Neuronal stem cell (in vitro differentiated cells): Measurements from ENCODE around the gene CNOT6.
A peak's percentile ranks its signal among the peaks of the same experiment; 100 is the strongest.

ENCODE experiments used
- DNase-seq: peaks from one replicate; pipeline ENCODE4 v3.0.0-alpha.2; 2013; ENCODE audit warnings: low spot score
- H2AFZ ChIP-seq: one replicate; pipeline ENCODE4 v1.6.1; 2013; ENCODE audit warnings: mild to moderate bottlenecking, low read length, inconsistent platforms
- H2AK5ac ChIP-seq: 2 replicates; pipeline ENCODE4 v1.6.1; 2013; ENCODE audit warnings: low read depth, mild to moderate bottlenecking, inconsistent platforms, low read length, moderate library complexity, mixed read lengths
- H2BK120ac ChIP-seq: 2 replicates; pipeline ENCODE4 v1.6.1; 2013; ENCODE audit warnings: low read depth, mild to moderate bottlenecking, inconsistent platforms, low read length, moderate library complexity, mixed read lengths
- H2BK12ac ChIP-seq: one replicate; pipeline ENCODE4 v1.6.1; 2013; ENCODE audit warnings: low read length, inconsistent platforms
- H2BK15ac ChIP-seq: 2 replicates; pipeline ENCODE4 v1.6.1; 2013; ENCODE audit warnings: mild to moderate bottlenecking, low read length, inconsistent platforms, mixed read lengths
- H2BK5ac ChIP-seq: one replicate; pipeline ENCODE4 v1.6.1; 2013; ENCODE audit warnings: inconsistent platforms, mild to moderate bottlenecking, low read length, moderate library complexity
- H3K14ac ChIP-seq: one replicate; pipeline ENCODE4 v1.6.1; 2013; ENCODE audit warnings: low read length, inconsistent platforms
- H3K18ac ChIP-seq: 2 replicates; pipeline ENCODE4 v1.6.1; 2013; ENCODE audit warnings: low read length, inconsistent platforms
- H3K23ac ChIP-seq: 2 replicates; pipeline ENCODE4 v1.6.1; 2013; ENCODE audit warnings: low read depth, mild to moderate bottlenecking, mixed read lengths, low read length, inconsistent platforms; ENCODE audit not compliant: poor library complexity
- H3K27ac ChIP-seq: replicated peaks from 3 replicates; pipeline ENCODE4 v1.5.1; 2013; ENCODE audit warnings: low read length, inconsistent platforms
- H3K27me3 ChIP-seq, 3 experiments: 2 replicates each; pipeline ENCODE4 v1.6.1; 2013; ENCODE audit warnings: low read length in 3 of 3, mild to moderate bottlenecking in 2 of 3, inconsistent platforms in 1 of 3, low read depth in 1 of 3, mixed read lengths in 1 of 3, moderate library complexity in 1 of 3; ENCODE audit not compliant: control insufficient read depth in 3 of 3, insufficient read depth in 3 of 3
- H3K36me3 ChIP-seq, 2 donors: replicated peaks in 1 of 2; 2 replicates each; pipeline ENCODE4 v1.6.1; 2013; ENCODE audit warnings: low read length in 2 of 2; ENCODE audit not compliant: control insufficient read depth in 2 of 2, insufficient read depth in 2 of 2
- H3K4ac ChIP-seq: 2 replicates; pipeline ENCODE4 v1.6.1; 2013; ENCODE audit warnings: inconsistent platforms, mild to moderate bottlenecking, low read length, moderate library complexity
- H3K4me1 ChIP-seq, 2 donors: 1 replicate in 1 of 2; 2 replicates in 1 of 2; pipeline ENCODE4 v1.6.1; 2013; ENCODE audit warnings: low read length in 2 of 2, low read depth in 1 of 2; ENCODE audit not compliant: control insufficient read depth in 2 of 2, insufficient read depth in 1 of 2
- H3K4me2 ChIP-seq: one replicate; pipeline ENCODE4 v1.6.1; 2013; ENCODE audit warnings: mild to moderate bottlenecking, low read length, inconsistent platforms; ENCODE audit not compliant: insufficient read depth, poor library complexity, severe bottlenecking
- H3K4me3 ChIP-seq, 2 donors: 2 replicates each; pipeline ENCODE4 v1.5.1; 2013; ENCODE audit warnings: low read length in 2 of 2, mild to moderate bottlenecking in 2 of 2, inconsistent platforms in 1 of 2, moderate library complexity in 1 of 2
- H3K79me1 ChIP-seq: one replicate; pipeline ENCODE4 v1.6.1; 2013; ENCODE audit warnings: low read depth, mild to moderate bottlenecking, inconsistent platforms, low read length, moderate library complexity
- H3K9ac ChIP-seq: one replicate; pipeline ENCODE4 v1.6.1; 2013; ENCODE audit warnings: mild to moderate bottlenecking, low read depth, low read length, inconsistent platforms; ENCODE audit not compliant: poor library complexity
- H3K9me3 ChIP-seq, 2 donors: replicated peaks in 1 of 2; 2 replicates each; pipeline versions ENCODE3 to v1.6.1; 2013; ENCODE audit warnings: low read length in 2 of 2, mild to moderate bottlenecking in 2 of 2, inconsistent platforms in 1 of 2, low read depth in 1 of 2, mixed read lengths in 1 of 2, moderate library complexity in 1 of 2; ENCODE audit not compliant: control insufficient read depth in 2 of 2, insufficient read depth in 1 of 2
- H4K8ac ChIP-seq: one replicate; pipeline ENCODE4 v1.6.1; 2013; ENCODE audit warnings: low read depth, mild to moderate bottlenecking, inconsistent platforms, low read length, moderate library complexity
- H4K91ac ChIP-seq: one replicate; pipeline ENCODE4 v1.6.1; 2013; ENCODE audit warnings: low read length, low read depth, mild to moderate bottlenecking, inconsistent platforms; ENCODE audit not compliant: poor library complexity
- WGBS, 2 donors: extraction: QIAGEN DNeasy Blood & Tissue Kit; methylation state at CpG; one replicate each; pipeline ENCODE4 v1.1.7; 2013; ENCODE audit warnings: missing lambda C conversion rate in 2 of 2, mixed read lengths in 1 of 2; ENCODE audit not compliant: insufficient read length in 2 of 2, insufficient replicate concordance in 1 of 2; ENCODE audit errors: extremely low coverage in 2 of 2; 5-methylcytosine and 5-hydroxymethylcytosine counted together

The CNOT6 gene

DNA sequence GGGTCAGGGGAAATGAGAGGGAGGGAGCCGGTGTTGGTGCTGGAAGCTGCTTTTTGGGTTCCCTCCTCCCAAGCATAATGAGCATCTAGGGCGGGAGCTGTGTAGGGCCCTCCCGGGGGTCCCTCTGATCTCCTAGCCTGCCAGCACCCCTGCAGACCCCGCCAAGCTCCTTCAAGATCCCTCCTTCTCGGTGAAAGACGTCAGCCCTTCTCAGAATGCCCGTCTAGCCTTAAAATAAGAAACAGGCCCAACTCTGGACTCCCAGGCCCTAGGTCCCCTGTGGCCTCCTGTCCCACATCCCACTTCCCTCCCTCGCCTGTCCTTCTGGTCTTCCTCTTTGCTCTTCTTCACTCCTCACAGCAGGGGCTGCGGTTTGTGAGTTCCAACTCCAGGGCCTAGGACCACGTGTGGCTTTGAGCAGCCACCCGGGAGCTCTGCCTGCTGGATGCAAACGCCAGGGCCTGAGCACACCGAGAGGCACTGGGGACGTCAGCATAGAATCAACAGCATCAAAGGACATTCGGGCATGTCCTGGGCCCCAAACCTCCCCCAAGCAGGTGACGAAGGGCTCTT, 105.9 kb downstream of the CNOT6 start:
- H3K27ac ChIP-seq: no peak overlapping the region
- no peak overlapping the region for H2AK5ac ChIP-seq
- no CpG with 5 or more reads among the region's 16 CpGs for WGBS, 2 donors
- no peak overlapping the region for H3K18ac ChIP-seq
- H3K4me2 ChIP-seq: no peak overlapping the region
- H3K4ac ChIP-seq: no peak overlapping the region
- peaks cover 0 to 2% of the 10 kb centered on the region in 2 donors for H3K4me1 ChIP-seq
- no peaks in the 10 kb centered on the region for H3K9me3 ChIP-seq
- no peaks in the 10 kb centered on the region for H3K27me3 ChIP-seq
- no peak overlapping the region for H2BK15ac ChIP-seq
- H3K23ac ChIP-seq: no peak overlapping the region
- no peak overlapping the region for H4K8ac ChIP-seq
- no peak overlapping the region for H2BK120ac ChIP-seq
- H3K4me3 ChIP-seq: no peak overlapping the region
- H3K36me3 ChIP-seq: no peaks in the 10 kb centered on the region
- no peak overlapping the region for H4K91ac ChIP-seq
- no peak overlapping the region for H2BK5ac ChIP-seq
- H3K9ac ChIP-seq: no peak overlapping the region
- no peak overlapping the region for H2BK12ac ChIP-seq
- no peak overlapping the region for H3K14ac ChIP-seq
- H2AFZ ChIP-seq: no peak overlapping the region
- peaks cover under 1% of the 10 kb centered on the region for H3K79me1 ChIP-seq
- no peak for DNase-seq

GRCh38 chr5:180600554-180601041, 106.4 kb downstream of the CNOT6 start:
- H3K4ac ChIP-seq: no peak overlapping the region
- no CpG with 5 or more reads among the region's 12 CpGs for WGBS, 2 donors
- H2AK5ac ChIP-seq: no peak overlapping the region
- no peak overlapping the region for H4K91ac ChIP-seq
- no peak overlapping the region for H3K23ac ChIP-seq
- no peak for DNase-seq
- no peaks in the 10 kb centered on the region for H3K79me1 ChIP-seq
- H2BK12ac ChIP-seq: no peak overlapping the region
- no peak overlapping the region for H2BK120ac ChIP-seq
- peaks cover 0 to 2% of the 10 kb centered on the region in 2 donors for H3K4me1 ChIP-seq
- H3K9ac ChIP-seq: peak overlapping the region; percentile 0
- H2BK15ac ChIP-seq: no peak overlapping the region
- H3K27me3 ChIP-seq: no peaks in the 10 kb centered on the region
- peaks cover 0 to under 1% of the 10 kb centered on the region in 2 donors for H3K36me3 ChIP-seq
- H4K8ac ChIP-seq: no peak overlapping the region
- no peak overlapping the region for H2AFZ ChIP-seq
- H2BK5ac ChIP-seq: no peak overlapping the region
- H3K4me2 ChIP-seq: no peak overlapping the region
- H3K4me3 ChIP-seq: no peak overlapping the region
- no peak overlapping the region for H3K27ac ChIP-seq
- peak overlapping the region; percentile 65 for H3K18ac ChIP-seq
- H3K9me3 ChIP-seq: no peaks in the 10 kb centered on the region
- no peak overlapping the region for H3K14ac ChIP-seq

DNA sequence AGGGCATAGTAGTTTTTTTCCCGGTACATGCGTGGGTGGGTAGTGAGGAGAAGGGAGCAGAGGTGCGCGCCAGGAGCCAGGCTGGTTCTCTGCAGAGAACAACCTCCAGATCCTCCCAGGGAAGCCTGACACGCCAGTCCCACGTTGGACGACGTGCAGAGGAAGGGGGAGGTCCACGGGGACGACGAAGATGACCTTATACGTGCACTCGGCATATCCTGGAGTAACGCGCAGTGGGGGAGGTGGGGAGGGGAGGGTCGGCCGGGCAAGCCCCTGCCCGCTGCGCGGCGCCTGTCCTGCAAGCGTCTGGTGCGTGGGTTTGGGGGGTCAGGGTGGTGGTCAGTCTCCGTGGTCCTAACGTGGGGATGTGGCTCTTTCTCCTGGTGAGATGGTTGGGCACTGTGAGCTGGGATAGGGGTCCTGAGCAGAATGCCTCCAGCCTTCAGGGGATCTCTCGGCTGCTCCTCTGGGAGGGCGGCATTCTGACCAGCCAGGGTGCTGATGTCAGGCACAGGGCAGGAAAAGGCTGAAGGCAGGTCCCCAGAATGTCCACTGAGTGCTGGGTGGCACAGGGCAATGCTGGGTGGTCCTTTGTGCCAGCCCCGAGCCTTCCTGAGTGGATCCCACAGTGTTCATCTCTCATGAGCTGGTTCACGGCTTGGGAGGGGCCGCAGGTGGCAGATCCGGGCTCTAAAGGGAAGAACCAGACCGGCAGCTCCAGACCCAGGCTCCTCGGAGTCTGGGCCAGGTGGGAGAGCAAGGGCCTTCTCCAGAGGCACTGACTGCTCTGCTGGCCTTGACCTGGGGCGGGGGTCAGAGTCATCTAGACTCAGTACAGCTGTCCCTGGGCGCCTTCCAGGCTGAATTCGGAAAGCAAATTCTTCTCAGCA, 107.7 kb downstream of the CNOT6 start:
- H3K27me3 ChIP-seq: no peaks in the 10 kb centered on the region
- H3K4me3 ChIP-seq: no peak overlapping the region
- peak overlapping the region; percentile 15 for H3K9ac ChIP-seq
- H2BK120ac ChIP-seq: no peak overlapping the region
- H3K79me1 ChIP-seq: no peaks in the 10 kb centered on the region
- peaks cover 0 to 2% of the 10 kb centered on the region in 2 donors for H3K4me1 ChIP-seq
- peak overlapping the region; percentile 80 for H2BK5ac ChIP-seq
- DNase-seq: no peak
- no peaks in the 10 kb centered on the region for H3K9me3 ChIP-seq
- no peak overlapping the region for H2BK15ac ChIP-seq
- peaks cover 0 to 3% of the 10 kb centered on the region in 2 donors for H3K36me3 ChIP-seq
- no peak overlapping the region for H4K91ac ChIP-seq
- no peak overlapping the region for H2AFZ ChIP-seq
- no peak overlapping the region for H3K27ac ChIP-seq
- no peak overlapping the region for H3K4me2 ChIP-seq
- H4K8ac ChIP-seq: no peak overlapping the region
- WGBS, 2 donors: no CpG with 5 or more reads among the region's 36 CpGs
- no peak overlapping the region for H2AK5ac ChIP-seq
- H2BK12ac ChIP-seq: no peak overlapping the region
- no peak overlapping the region for H3K14ac ChIP-seq
- no peak overlapping the region for H3K4ac ChIP-seq
- no peak overlapping the region for H3K18ac ChIP-seq
- peak overlapping the region; percentile 49 for H3K23ac ChIP-seq

GRCh38 chr5:180602481-180603075, 108.4 kb downstream of the CNOT6 start:
- Histone ChIP-seq H4K8ac (no peak overlapping the region), H4K91ac (peak overlapping the region; percentile 66), H3K14ac (no peak overlapping the region), H2AFZ (no peak overlapping the region), H3K4ac (no peak overlapping the region), H3K9me3 (no peaks in the 10 kb centered on the region), H3K18ac (peak overlapping the region; percentile 16), H2BK15ac (no peak overlapping the region), H2AK5ac (peak overlapping the region; percentile 10), H3K9ac (no peak overlapping the region), H3K4me1 (peaks cover 0 to 2% of the 10 kb centered on the region in 2 donors), H2BK5ac (no peak overlapping the region), H2BK120ac (no peak overlapping the region), H3K36me3 (peaks cover 0 to 3% of the 10 kb centered on the region in 2 donors), H3K4me2 (no peak overlapping the region), H3K23ac (no peak overlapping the region), H3K27me3 (no peaks in the 10 kb centered on the region), H3K79me1 (no peaks in the 10 kb centered on the region), H3K27ac (no peak overlapping the region), H2BK12ac (no peak overlapping the region), H3K4me3 (no peak overlapping the region)
- WGBS, 2 donors: no CpG with 5 or more reads among the region's 15 CpGs
- no peak for DNase-seq
